ENCODE measurements around the gene AKT3.
"Not testable (repeated sequence)": the region's sequence is repeated elsewhere in the genome, so short reads cannot be mapped to it uniquely, and the experiment has no call there.

AKT3 gene

DNA sequence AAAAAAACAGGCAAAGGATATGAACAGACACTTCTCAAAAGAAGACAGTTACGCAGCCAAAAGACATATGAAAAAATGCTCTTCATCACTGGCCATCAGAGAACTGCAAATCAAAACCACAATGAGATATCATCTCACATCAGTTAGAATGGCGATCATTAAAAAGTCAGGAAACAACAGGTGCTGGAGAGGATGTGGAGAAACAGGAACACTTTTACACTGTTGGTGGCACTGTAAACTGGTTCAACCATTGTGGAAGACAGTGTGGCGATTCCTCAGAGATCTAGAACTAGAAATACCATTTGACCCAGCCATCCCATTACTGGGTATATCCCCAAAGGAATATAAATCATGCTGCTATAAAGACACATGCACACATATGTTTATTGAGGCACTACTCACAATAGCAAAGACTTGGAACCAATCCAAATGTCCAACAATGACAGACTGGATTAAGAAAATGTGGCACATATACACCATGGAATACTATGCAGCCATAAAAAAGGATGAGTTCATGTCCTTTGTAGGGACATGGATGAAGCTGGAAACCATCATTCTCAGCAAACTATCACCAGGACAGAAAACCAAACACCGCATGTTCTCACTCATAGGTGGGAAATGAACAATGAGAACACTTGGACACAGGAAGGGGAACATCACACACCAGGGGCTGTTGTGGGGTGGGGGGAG, 77.5 kb downstream of the AKT3 start:
- DNase-seq, result not testable (repeated sequence)

DNA sequence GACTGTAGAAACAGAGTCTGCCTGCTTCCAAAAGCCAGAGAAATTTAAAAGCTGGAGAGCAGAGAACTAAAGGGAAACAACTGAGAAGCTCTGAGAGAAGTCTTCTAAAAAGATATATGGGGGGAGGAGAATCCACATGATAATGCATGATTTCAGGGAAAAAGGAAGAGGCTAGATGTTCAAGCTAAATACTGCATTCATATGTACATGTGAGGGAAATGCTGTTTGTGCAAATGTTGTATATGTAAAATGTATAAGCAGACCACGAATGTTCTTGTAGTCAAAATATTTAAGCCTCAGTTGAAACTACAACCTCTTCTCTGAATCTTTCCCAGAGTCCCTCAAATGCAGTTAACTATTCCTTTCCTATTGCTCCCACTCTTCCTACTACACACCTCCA, 79.2 kb downstream of the AKT3 start:
- no peak for DNase-seq

DNA sequence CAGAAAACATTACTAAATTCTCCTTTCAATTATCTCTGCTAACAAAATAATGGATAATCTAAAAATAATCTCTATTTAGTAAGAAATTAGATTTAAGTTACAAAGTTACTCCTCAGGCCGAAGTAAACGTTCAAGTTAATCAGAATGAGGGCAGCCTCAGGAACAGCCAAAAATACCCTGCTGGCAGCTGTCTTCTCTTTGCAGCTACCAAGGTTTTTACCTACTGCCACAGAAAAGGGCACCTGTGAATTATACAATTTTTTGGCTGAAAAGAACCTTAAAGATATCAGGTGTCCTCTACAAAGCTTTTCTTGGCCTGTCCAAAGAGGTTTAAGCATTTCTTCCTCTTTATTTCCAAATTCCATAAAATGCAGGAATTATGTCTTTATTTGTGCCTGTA, 84.4 kb downstream of the AKT3 start:
- DNase-seq, result no peak

DNA sequence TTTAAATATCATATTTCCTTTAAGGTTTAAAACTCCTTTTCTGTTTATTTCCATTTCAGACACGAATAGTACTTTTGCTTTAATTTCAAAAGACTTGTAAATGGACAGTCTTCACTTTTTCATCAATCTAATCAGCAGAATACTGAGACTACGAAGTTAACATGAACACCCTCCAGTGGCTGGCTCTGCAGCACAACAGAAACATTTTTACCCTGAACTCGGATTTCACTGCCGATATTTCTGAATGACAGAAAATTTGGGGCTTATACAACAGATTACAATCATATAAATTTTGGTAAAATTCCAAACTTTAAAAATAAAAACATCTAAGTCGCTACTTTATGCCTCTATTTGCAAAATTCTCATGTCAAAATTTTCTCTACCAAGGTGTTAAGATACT, 86.2 kb downstream of the AKT3 start:
- no peak for DNase-seq

DNA sequence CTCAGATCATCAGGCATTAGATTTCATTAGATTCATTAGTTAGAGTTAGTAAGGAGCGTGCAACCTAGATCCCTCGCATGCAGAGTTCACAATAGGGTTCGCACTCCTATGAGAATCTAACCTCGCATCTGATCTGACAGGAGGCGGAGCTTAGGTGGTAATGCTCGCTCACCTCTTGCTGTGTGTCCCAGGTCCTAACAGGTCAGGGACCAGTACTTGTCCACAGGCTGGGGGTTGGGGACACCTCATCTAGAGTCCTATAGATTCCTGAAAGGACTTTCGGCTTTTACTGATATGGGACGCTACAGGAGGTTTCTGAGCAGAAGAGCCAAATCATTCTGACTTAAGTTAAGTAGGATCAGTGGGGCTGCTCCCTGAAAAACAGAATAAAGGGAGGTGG, 91.4 kb downstream of the AKT3 start:
- DNase-seq, result no peak

DNA sequence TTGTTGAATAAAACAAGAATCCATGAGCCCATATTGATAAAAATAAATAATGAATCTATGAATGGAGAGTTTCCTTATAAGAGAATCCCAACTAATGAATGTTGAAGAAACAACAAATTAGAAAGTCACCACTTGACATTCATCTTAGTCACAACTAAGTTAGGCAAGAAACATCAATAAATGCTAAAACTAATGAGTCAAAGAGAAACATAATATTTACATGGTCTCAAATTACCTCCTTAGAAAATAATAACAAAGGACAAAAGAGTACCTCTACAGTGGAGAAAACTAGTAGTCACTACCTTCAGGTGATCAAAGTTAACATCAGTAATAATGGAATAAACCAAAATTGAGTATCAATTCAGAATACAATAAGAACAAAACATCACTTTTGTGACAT, 93.5 kb downstream of the AKT3 start:
- DNase-seq, result no peak

DNA sequence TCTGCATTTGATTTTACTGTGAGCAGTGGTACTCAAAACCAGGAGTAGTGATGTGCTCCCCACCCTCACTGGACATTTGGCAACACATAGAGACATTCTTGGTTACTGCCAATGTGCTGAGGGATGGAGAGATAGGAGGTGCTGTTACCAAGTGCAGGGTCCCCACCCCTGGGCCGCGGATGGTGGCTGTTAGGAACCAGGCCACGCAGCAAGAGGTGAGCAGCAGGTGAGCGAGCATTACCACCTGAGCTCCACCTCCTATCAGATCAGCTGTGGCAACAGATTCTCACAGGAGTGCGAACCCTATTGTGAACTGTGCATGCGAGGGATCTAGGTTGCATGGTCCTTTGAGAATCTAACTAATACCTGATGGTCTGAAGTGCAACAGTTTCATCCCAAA, 95.7 kb downstream of the AKT3 start:
- DNase-seq, result no peak

DNA sequence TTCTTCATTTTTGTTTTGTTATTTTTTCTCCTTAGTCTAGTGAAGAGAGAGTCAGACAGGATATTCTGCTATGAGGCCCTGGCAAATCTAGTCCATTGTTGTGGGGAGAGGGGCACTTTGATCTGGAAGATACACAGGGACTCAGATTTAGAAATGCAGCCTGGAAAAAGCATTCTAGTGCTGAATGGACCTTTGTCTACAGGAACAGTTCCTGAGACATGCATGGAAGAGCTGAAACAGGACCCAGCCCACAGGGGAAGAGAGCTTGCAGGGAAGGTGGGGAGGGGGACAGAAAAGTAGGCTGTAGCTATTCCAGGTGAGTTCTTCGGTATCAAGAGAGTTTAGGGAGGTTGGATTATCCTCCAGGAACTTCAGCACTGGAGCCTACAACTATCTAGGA, 98.5 kb downstream of the AKT3 start:
- no peak for DNase-seq

DNA sequence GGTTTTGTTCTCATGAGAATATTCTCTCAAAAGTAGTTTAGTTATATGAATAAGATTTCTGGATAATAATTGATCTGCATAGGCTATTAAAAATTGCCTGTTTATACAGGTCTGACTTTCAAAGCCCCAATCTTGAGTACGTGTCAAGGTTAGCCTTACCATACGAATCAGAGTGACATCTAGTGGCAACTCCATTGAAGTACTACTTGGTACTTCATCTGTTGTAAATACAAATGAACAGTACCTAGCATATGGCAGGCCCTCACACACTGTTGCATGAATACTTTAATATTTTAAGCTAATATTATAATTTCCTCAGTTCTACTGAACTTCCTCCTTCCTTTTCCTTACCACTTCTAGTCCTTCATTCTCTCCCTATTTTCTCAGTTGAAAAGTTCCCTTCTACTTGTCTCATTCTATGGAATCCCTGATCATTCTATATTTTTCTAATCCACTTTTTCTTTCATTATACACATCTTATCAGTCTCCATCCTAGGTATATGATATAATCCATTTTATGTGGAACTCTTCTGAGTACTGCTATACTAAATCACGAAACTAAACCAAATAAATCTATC, 101.2 kb downstream of the AKT3 start:
- peak; percentile 77 for DNase-seq

DNA sequence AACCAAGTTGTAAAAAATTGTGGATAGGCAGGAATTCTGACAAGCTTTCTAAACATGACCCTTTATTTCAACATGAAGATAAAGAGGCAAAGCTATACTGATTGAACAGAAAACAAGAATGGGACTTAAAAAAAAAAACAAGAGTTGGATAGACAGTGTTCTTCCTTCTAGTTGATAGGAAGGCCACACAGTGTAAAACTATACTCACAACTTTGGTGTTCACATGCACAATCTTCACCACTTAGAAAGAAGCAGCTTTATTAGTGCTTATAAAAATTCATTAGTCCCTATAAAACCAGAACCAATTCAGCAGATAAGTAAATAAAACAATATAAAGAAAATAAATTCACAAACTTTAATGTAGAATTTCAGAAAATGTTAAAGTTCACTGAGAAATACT, 101.8 kb downstream of the AKT3 start:
- no peak for DNase-seq

DNA sequence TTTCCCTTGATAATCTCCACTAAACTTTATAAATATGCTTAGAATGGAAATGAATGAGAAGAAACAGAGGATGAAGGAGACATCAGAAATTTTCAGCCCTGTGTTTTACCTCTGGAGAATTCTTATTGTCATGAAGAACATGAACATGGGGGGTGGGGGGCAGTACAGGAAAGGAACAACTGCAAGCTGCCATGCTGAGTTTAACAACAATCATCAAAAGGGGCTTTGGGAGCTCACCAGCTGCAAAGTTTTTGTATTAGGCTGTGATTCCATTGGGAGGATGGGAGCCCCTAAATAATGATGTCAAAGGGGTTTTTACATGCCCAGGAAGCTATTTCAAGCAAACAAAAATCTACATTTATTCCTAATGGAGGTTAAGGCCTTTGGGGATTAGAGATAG, 103.3 kb downstream of the AKT3 start:
- no peak for DNase-seq

DNA sequence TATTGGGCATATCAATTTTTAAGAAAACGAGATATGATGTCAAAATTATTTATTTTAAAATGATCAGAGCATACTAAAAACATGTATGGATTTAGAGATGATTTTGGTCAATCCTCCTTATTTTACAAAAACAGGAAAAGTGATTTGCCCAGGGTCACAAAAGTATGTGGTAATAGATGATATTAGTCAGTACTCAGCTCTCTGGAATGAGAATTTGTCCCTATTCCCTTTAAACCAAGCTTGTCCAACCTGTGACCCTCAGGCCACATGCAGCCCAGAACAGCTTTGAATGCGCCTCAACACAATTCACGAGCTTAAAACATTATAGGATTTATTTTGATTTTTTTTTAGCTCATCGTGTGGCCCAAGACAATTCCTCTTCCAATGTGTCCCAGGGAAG, 104.7 kb downstream of the AKT3 start:
- DNase-seq, result no peak

DNA sequence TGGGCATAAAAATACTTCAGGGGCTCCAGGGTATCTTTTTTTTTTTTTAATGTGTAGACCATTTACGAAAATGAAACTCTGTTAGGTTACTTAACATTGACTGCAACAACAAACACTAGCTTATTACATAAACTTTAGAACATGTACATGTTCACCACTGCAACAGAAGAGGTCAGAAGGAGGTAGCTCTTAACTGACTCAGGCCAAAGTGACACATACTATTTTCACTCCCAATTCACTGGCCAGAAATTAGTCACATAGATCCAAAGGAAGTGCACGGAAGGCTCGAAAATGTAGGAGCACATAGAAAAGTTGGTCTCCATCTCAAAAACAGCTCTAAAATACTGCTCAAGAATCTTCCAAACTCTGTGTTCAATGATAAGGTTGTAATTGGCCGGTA, 107.2 kb downstream of the AKT3 start:
- no peak for DNase-seq

DNA sequence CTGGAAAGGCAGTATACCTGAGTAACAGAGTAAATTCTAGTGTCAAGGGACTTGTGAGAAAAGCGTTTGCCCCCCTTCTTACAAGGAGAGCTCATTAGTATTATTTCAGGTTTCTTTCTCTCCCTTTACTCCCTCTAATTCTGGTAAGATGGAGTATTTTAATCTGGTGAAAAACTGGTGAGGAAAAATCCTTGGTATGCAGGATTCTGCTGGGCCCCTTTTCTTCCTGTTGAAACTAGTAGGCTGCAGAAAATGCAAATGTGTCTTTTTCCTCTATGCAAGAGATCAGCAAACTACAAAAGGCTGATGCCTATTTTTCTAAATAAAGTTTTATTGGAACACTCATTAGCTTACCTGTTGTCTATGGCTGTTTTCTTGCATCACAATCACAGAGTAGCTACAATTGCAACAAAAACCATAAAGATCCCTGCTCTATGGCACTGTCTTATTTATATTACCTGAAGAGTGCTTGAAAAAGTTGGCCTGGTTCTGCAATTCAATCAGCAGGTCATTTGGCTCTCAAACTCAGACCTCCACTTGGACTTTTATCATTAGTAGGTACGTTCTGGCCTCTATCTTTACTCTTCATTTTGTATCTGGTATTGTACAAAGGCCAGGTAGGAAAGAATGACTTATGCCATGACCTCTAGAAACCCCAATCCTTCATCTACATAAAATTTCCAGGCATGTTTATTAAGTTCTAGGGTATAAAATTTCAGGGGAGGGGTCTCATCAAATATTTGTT, 109.6 kb downstream of the AKT3 start:
- DNase-seq, result no peak

DNA sequence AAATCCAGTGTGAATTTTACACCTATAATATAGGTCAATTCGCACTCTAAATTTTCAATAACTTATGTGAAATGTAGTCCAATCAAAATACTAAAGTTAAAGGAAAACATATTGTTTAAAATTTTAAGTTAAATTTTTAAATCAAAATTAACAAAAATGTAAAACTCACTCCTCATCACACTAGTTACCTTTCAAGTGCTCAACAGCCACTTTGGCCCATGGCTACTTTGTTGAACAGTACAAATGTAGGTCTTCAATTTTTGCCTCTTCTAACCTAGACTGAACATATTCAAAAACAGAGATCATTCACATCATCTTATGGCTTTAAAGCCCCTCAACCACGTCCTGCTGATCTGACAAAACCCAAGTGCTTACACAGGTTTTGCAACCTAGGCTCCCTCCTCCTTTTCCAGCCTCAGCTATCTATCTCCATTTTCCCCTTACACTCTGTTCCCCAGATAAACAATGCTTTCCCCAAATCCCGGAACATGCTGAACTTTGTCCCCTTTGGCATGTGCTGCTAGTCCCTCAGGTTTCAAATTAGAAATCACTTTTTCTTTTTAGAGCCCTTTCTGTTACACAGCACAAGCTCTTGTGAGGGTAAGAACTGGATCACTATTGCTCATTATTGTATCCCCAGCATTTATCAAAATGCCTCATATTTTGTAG, 110.6 kb downstream of the AKT3 start:
- DNase-seq, result no peak

DNA sequence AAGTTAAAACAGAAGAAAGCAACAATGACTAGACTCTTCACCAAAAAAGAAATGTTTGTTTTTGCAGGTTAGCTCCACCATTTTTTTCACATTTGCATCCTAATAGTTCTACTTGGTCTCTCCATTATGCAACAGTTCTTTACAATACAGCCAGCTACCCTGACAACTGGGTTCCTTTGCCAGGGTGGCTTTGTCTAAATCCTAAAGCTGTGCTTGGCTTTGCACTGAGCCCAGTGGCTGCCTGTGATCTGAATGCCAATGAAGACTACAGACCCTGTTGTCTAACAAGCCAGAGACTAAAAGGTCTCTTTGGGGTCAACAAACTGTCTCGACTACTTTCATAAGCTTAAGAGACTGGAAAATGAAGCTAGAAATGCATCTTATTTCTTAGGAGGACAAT, 112.0 kb downstream of the AKT3 start:
- DNase-seq, result no peak

DNA sequence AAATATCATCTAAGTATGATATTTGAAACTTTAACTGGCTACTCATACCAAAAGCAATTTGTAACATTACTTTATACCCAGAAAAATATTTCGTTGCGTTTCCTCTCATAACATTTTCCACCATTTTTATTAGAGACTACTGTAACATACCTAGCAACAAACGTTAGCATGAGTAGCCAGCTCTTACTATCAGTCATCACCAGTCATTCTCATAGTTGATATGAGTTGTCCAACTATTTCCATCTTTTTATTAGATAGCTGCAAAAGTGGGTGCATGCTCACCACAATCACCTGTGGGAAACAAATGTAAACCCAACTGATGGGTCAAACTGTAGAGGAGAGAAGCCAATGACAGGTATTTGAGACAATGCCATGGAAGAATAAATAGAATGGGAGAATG, 114.6 kb downstream of the AKT3 start:
- no peak for DNase-seq

DNA sequence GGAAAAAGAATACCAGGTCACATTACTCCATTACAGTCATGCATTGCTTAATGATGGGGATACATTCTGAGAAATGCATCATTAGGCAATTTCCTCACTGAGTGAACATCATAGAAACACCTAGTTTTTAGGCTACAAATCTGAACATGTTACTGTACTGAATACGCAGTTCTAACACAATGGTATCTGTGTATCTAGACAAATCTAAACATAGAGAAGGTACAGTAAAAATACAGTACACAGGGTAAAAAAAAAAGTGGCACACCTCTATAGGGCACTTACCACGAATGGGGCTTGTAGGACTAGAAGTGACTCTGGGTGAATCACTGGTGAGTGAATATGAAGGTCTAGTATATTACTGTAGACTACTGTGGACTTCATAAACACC, 115.7 kb downstream of the AKT3 start:
- DNase-seq, result no peak

DNA sequence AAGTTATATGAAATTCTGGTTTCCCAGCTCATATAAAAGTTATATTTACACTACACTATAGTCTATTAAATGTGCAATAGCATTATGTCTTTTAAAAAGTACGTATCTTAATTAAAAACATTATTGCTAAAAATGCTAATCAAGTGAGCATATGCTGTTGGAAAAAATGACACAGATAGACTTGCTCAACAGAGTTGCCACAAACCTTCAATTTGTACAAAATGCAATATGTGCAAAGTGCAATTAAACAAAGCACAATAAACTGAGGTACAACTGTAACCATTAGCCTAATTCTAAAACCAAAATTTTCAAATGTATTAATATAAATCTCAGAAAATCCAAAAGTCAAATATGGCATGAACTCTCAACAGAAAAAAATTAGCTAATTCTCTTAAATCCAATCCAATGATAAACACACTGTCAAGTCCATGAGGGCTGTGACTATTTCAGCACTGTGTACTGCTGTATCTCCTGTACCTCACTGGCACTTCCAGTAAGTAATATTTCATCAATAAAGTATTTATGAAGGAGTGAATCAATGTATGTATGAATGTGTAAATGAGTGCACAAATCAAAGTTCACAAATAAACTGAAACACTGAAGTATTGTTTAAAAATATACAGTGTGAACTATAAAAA, 116.3 kb downstream of the AKT3 start:
- DNase-seq, result no peak

DNA sequence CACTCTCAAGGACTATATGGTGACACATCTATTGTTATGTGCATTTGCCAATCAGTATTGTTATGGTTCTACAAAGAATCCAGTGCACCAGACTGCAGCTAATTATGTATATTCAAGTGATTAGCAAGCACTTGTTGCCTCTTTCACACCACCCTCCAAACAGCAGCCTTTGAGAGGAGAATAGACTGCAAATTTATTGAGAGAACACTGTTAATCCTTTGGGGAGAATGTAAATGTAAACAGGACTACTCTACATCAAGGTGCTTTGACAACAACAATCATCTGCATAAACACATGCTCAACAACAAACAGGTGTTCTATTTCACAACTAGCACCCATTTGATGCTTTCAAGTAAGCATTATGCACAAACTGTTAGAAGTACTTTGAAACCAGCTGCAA, 117.4 kb downstream of the AKT3 start:
- DNase-seq, result no peak

DNA sequence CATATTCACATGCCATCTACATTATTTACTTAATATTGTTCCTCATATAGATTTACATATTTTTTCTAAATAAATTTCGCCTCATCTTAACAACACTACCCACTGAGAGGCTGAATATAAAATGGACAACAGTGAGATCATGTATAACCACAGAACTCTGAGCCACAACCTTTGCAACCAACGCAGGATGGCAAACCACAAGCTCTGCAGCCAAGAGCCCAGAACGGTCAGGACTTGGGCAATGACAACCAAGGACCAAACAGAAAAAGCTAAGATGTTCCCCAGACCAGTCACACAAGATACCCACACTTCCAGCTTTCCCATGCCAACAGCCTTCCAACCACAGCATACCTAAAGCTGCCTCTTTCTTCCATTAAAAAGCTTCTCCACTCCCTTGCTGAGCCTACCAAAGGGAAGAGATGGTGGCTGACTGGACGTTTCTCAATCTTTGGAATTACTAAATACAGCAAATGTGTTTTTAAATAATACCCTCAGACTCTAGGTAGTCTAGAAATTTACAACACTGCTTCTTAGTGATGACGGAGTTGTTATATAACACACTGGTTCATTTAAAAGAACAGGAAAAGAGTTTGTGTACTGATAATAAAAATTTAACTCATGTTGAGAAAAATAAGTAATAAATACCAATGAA, 117.9 kb downstream of the AKT3 start:
- DNase-seq, result no peak

DNA sequence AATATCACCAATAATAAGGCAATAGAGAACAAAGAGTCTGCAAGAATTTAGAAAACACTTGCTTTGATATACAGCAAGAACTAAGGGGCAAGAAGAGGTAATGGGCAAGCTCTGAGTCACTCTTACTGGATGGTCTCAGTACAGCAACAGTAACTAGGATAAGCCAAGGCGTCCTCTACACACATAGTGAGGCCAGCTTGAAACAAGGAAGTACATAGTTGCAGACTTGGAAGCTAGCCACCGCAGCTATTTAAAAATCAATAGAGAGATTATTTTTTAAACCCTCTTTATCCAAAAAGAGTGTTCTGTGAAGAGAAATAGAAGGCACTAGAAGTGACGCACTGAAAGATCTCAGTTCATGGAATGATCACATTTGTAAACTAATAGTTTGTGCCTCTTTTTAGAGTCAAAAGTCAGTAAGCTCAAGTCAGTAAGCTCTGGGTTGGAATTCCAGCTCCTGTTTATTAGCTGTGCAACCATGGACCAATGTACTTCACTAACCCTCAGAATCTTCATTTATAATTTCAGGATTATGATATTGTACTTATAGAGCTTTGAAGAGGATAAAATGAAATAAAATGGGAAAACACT, 118.6 kb downstream of the AKT3 start:
- DNase-seq, result no peak

All from hematopoietic multipotent progenitor cell treated with erythropoietin and hydrocortisone succinate and interleukin-3 and kit ligand, for 8 days (in vitro differentiated cells).